K562 (cell line): ENCODE results near the gene PLCL1. TPM values are rescaled to one million over a fixed set of nuclear protein-coding genes. Genes with fewer than 3 reads are reported as not detected.

Source experiments
- ATAC-seq: fragments of 200-7000 bp; cut with Tn5 transposase; 3 replicates; pipeline ENCODE4 v1.9.1; 2020; ENCODE audit warnings: moderate library complexity
- BruUV-seq: library from RNA; stranded (reverse); fragments of 400-500 nt; replicated peaks from 2 replicates; lab custom pipeline; 2021; lab: Mats Ljungman, UMichigan
- CTCF ChIA-PET: fragments of 300-600 bp; formaldehyde crosslinking; extraction: SDS; loops from one replicate; lab custom pipeline; 2021; ENCODE audit warnings: low intra/inter-chr PET ratio; lab: Yijun Ruan, JAX
- POLR2A ChIA-PET: fragments of 300-600, 350-650 bp; sonication (Branson Sonifier 250); formaldehyde crosslinking; extraction: SDS; loops from one replicate; lab custom pipeline; 2021; ENCODE audit warnings: antibody characterized with exemption, inconsistent platforms; lab: Yijun Ruan, JAX
- DNase-seq, 4 experiments: peaks; one replicate each; pipeline versions ENCODE4 v3.0.0 to v3.0.0-alpha.2; 2011 to 2018; ENCODE audit warnings: low spot score in 3 of 4, mixed read lengths in 3 of 4; ENCODE audit errors: extremely low read depth in 1 of 4
- FAIRE-seq: peaks from 2 replicates; lab custom pipeline; 2011; peaks lifted over from hg19 to GRCh38; lab: Jason Lieb, UNC
- H2AFZ ChIP-seq: 2 replicates; pipeline ENCODE4 v1.6.0; 2011; ENCODE audit warnings: low read depth, low read length, control low read depth, inconsistent platforms
- H3K27ac ChIP-seq: fragments of 200-600 bp; 3 replicates; pipeline ENCODE4 v1.8.0; 2011; ENCODE audit warnings: low read depth, mild to moderate bottlenecking, control low read depth, inconsistent platforms, low read length, moderate library complexity, mixed read lengths; ENCODE audit errors: extremely low read depth
- H3K27me3 ChIP-seq, 2 experiments: fragments of 300-600 bp in 1 of 2; 2 replicates in 1 of 2; 3 replicates in 1 of 2; pipeline versions ENCODE4 v1.6.0 to v1.8.0; 2011; ENCODE audit warnings: inconsistent platforms in 2 of 2, low read length in 2 of 2, mild to moderate bottlenecking in 1 of 2, mixed read lengths in 1 of 2, moderate library complexity in 1 of 2; ENCODE audit not compliant: control insufficient read depth in 2 of 2, insufficient read depth in 2 of 2
- H3K36me3 ChIP-seq: fragments of 300-600 bp; 3 replicates; pipeline ENCODE4 v1.8.0; 2011; ENCODE audit warnings: mild to moderate bottlenecking, low read length, inconsistent platforms; ENCODE audit not compliant: control insufficient read depth, insufficient read depth
- H3K4me1 ChIP-seq, 2 experiments: fragments of 200-600 bp in 1 of 2; replicated peaks in 1 of 2; 2 replicates in 1 of 2; 3 replicates in 1 of 2; pipeline versions ENCODE4 v1.5.1 to v1.8.0; 2011; ENCODE audit warnings: inconsistent platforms in 2 of 2, low read length in 2 of 2, mild to moderate bottlenecking in 1 of 2, mixed read lengths in 1 of 2, moderate library complexity in 1 of 2; ENCODE audit not compliant: control insufficient read depth in 2 of 2, insufficient read depth in 2 of 2
- H3K4me2 ChIP-seq: 2 replicates; pipeline ENCODE4 v1.6.1; 2011; ENCODE audit warnings: low read length, control low read depth, inconsistent platforms, mixed read lengths; ENCODE audit not compliant: insufficient read depth
- H3K4me3 ChIP-seq: fragments of 200-600 bp; sonication (generic), shearing (Covaris generic); 2 replicates; pipeline ENCODE4 v1.5.1; 2016; ENCODE audit warnings: control low read depth, inconsistent platforms
- H3K79me2 ChIP-seq: fragments of 200-600 bp; 3 replicates; pipeline ENCODE4 v1.8.0; 2011; ENCODE audit warnings: low read length, inconsistent platforms; ENCODE audit not compliant: control insufficient read depth, insufficient read depth
- H3K9ac ChIP-seq, 2 experiments: 2 replicates each; pipeline versions ENCODE4 v1.6.0 to v1.6.1; 2011; ENCODE audit warnings: low read depth in 2 of 2, low read length in 2 of 2, control low read depth in 1 of 2, inconsistent platforms in 1 of 2, mild to moderate bottlenecking in 1 of 2, mixed read lengths in 1 of 2; ENCODE audit not compliant: insufficient read depth in 1 of 2
- H3K9me1 ChIP-seq: one replicate; pipeline ENCODE4 v1.6.0; 2011; ENCODE audit warnings: inconsistent platforms, mild to moderate bottlenecking, low read length, moderate library complexity; ENCODE audit not compliant: control insufficient read depth, insufficient read depth
- H3K9me3 ChIP-seq: replicated peaks from 2 replicates; pipeline ENCODE4 v1.5.1; 2011; ENCODE audit warnings: low read depth, low read length, inconsistent platforms; ENCODE audit not compliant: control insufficient read depth, insufficient read depth
- H4K20me1 ChIP-seq: replicated peaks from 2 replicates; pipeline ENCODE4 v1.6.1; 2011; ENCODE audit warnings: low read length, inconsistent platforms, mixed read lengths; ENCODE audit not compliant: control insufficient read depth, insufficient read depth
- IFI16 ChIP-seq: fragments of 250-450 bp; sonication (Bioruptor Pico); IDR thresholded peaks from 2 replicates; pipeline ENCODE4 v2.1.2; 2022; ENCODE audit warnings: mild to moderate bottlenecking, inconsistent platforms
- NFRKB ChIP-seq: fragments of 450-650 bp; IDR thresholded peaks from 2 replicates; pipeline ENCODE4 v1.6.1; 2016; ENCODE audit warnings: low read depth
- YY1 ChIP-seq, 3 experiments: IDR thresholded peaks; 2 replicates each; pipeline ENCODE4 v1.6.1; 2011; ENCODE audit warnings: low read length in 2 of 3, mild to moderate bottlenecking in 2 of 3, moderate library complexity in 2 of 3, borderline replicate concordance in 1 of 3, control low read depth in 1 of 3, low read depth in 1 of 3; ENCODE audit not compliant: insufficient read depth in 3 of 3, insufficient replicate concordance in 2 of 3, control insufficient read depth in 1 of 3, insufficient read length in 1 of 3; ENCODE audit errors: extremely low read depth in 1 of 3
- ZNF644 ChIP-seq: fragments of 200-800 bp; sonication (Bioruptor generic); IDR thresholded peaks from 2 replicates; pipeline ENCODE4 v1.6.1; 2016; ENCODE audit warnings: low read depth, missing genetic modification characterization, missing compliant biosample characterization
- WGBS: fragments of 100-300 bp; shearing (Covaris generic); methylation state at CpG from one replicate; pipeline ENCODE4 v1.1.6; 2016; ENCODE audit warnings: low coverage, mixed read lengths; ENCODE audit not compliant: insufficient coverage; ENCODE audit errors: missing lambda C conversion rate; 5-methylcytosine and 5-hydroxymethylcytosine counted together
- in situ Hi-C: fragments of 300-500 bp; cut with MboI; formaldehyde crosslinking; loops from 4 replicates; pipeline ENCODE4 v1.15.0; 2018; ENCODE audit warnings: inconsistent platforms, mixed read lengths
- intact Hi-C: fragments of 100-400 bp; cut with micrococcal nuclease; formaldehyde crosslinking; loops from 2 replicates; pipeline ENCODE4 v1.14.2; 2022
- polyA plus RNA-seq, 8 experiments: library from polyadenylated mRNA; depleted of rRNA in 4 of 8; stranded (reverse) in 5 of 8; unstranded in 3 of 8; fragments of >200 nt; fragmentation: Nextera tagmentation in 2 of 8; fragmentation: Illumina TruSeq in 1 of 8; extraction: Ambion mirVana in 2 of 8; extraction: Trizol in 1 of 8; gene quantifications; 2 replicates each; pipeline versions ENCODE4 v1.2.1 to v1.2.3, GENCODE V29; 2011 to 2014; ENCODE audit warnings: inconsistent platforms in 1 of 8, missing spikeins in 1 of 8
- total RNA-seq, 7 experiments: library from RNA; depleted of rRNA in 6 of 7; stranded (reverse); fragments of >200 nt in 6 of 7; fragmentation: Illumina TruSeq in 2 of 7; extraction: Trizol in 2 of 7; gene quantifications; 2 replicates each; pipeline versions ENCODE4 v1.2.1 to v1.2.3, GENCODE V29; 2011 to 2021; ENCODE audit warnings: low replicate concordance in 1 of 7
- TF ChIP-seq, protein P1 (sequence below): fragments of 250-450 bp; sonication (Bioruptor Pico); IDR thresholded peaks from 2 replicates; pipeline ENCODE4 v1.9.0; 2021; ENCODE audit warnings: mild to moderate bottlenecking, inconsistent platforms

The PLCL1 gene
- total and polyA plus RNA-seq, 9 of the 15 experiments (the other 6 are each of a cell fraction or from before 2014, with no cell fraction given) = 2.0 to 17.7 (median 8.6) TPM

DNA sequence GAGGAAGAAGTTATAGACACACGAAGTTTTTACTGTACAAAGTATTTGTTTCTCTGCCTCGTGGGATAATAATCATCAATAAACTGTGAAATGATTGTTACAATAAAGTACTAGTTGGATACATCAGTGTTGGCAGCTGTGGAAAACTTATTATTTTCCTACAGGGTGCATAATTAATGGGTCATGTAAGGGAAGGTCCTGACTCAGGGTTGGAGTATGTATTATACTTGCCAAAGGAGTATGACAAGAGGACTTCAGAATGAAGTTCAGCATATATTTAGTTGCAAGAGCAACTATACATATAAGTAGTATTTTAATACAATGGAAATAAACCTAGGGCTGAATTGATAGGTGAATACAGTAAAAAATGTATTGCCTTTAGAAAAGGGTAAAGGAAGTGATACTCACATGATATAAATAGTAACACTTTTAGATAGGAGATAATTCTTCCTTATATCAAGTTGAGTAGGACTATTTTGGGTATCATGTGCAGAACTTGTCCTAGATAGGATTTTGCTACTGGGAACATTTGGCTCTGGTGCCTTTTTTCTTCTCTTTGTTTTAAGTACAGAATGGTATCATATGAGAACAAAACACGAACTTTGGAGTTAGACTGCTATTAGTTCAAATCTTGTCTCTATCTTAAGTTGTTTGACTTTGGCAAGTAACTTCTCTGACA lies 79.1 kb downstream of the PLCL1 start:
- intact Hi-C loops = no loop called here

More for the DNA sequence above, 79.1 kb downstream of the PLCL1 start:
- Histone ChIP-seq H3K9me3 (peaks cover 4% of the 10 kb centered on the region), H3K79me2 (peaks cover 78% of the 10 kb centered on the region), H3K27me3 (no peaks in the 10 kb centered on the region), H3K9me1 (no peaks in the 10 kb centered on the region), H3K4me3 (no peak overlapping the region; the same call in 1 of the 2 replicates), H3K27ac (peak overlapping the region; percentile 74; the same call in 2 of the 3 replicates), H3K36me3 (peaks cover 15% of the 10 kb centered on the region; the same call in 2 of the 3 replicates), H3K4me1 (peaks cover 0 to 11% of the 10 kb centered on the region in 2 experiments; a peak in 4 of 5 replicates), H2AFZ (peak overlapping the region; percentile 66), H4K20me1 (no peaks in the 10 kb centered on the region), H3K9ac (peak overlapping the region in 1 of 2 experiments; percentile 52; a peak in 1 of 4 replicates), H3K4me2 (no peak overlapping the region; the same call in 1 of the 2 replicates)
- no peak for TF ChIP-seq IFI16
- TF ChIP-seq, protein P1, sequence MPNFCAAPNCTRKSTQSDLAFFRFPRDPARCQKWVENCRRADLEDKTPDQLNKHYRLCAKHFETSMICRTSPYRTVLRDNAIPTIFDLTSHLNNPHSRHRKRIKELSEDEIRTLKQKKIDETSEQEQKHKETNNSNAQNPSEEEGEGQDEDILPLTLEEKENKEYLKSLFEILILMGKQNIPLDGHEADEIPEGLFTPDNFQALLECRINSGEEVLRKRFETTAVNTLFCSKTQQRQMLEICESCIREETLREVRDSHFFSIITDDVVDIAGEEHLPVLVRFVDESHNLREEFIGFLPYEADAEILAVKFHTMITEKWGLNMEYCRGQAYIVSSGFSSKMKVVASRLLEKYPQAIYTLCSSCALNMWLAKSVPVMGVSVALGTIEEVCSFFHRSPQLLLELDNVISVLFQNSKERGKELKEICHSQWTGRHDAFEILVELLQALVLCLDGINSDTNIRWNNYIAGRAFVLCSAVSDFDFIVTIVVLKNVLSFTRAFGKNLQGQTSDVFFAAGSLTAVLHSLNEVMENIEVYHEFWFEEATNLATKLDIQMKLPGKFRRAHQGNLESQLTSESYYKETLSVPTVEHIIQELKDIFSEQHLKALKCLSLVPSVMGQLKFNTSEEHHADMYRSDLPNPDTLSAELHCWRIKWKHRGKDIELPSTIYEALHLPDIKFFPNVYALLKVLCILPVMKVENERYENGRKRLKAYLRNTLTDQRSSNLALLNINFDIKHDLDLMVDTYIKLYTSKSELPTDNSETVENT (CRISPR knock-in tag) = no peak
- 0 out of 2 replicates have a peak, but pooled peaks have one; percentile 8 for TF ChIP-seq NFRKB
- TF ChIP-seq ZNF644 (tag) = 0 out of 2 replicates have a peak, but pooled peaks have one; percentile 10
- TF ChIP-seq YY1 (IDR thresholded peaks at IDR 0.05; ENCODE audit: borderline replicate concordance in 1 of 3, control insufficient read depth in 1 of 3, extremely low read depth in 1 of 3, insufficient read depth in 3 of 3, insufficient read length in 1 of 3, insufficient replicate concordance in 2 of 3, low read depth in 1 of 3, low read length in 2 of 3) = no peak
- WGBS = 24% methylated on average over 3 of the region's 3 CpGs
- no peak for DNase-seq
- 0 out of 3 replicates have a peak, but pooled peaks have one; percentile 11 for ATAC-seq
- ChIA-PET POLR2A (no interaction called here), CTCF (no interaction called here)
- FAIRE-seq = no peak
- in situ Hi-C loops = no loop called here
- no TSS peak for BruUV-seq
